ENCODE results near the gene MYCN. TPM values are rescaled to one million over a fixed set of nuclear protein-coding genes. Genes with fewer than 3 reads are reported as not detected.

Gene MYCN
- total and polyA plus RNA-seq, 2 of the 8 experiments (the other 6 are each of a cell fraction or from before 2014, with no cell fraction given) = 87.8 to 137 TPM

DNA sequence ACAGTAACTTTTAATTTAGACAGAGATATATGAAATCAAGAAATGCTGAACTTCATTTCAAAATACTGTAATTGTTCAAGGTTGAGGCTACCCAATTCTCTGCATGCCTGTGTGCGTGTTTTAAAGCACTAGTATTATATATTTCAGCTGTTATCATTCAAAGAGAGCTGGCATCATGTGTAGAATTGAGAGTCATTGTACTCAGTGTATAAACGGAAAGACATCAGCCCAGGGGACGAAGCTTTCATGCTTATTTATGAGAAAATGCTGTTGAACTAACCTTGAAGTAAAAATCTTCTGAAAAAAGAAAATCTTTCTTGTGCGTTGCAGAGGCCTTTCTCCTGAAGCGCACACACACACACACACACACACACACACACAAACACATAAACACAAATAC, 48.4 kb downstream of the MYCN start:
- H4K20me1 ChIP-seq (replicated peaks in 1 of 2; ENCODE audit: control insufficient read depth in 1 of 2, insufficient read depth in 2 of 2, low read length in 2 of 2) = peaks cover 0 to 2% of the 10 kb centered on the region in 2 experiments
- no peak overlapping the region for H4K5ac ChIP-seq (ENCODE audit: insufficient read length, low read depth, low read length)
- no peaks in the 10 kb centered on the region for H3K79me1 ChIP-seq (ENCODE audit: low read depth, low read length)
- H3K4me2 ChIP-seq (ENCODE audit: insufficient read depth in 1 of 2, low read depth in 2 of 2, low read length in 2 of 2) = no peak overlapping the region
- no peak overlapping the region for H3K9ac ChIP-seq (replicated peaks in 1 of 4; ENCODE audit: extremely low read depth in 1 of 4, low read depth in 3 of 4, low read length in 3 of 4)
- DNase-seq (ENCODE audit: low read depth in 1 of 2, low spot score in 2 of 2) (no peak), FAIRE-seq (no peak)
- no peak overlapping the region; the same call in 1 of the 2 replicates for H2BK12ac ChIP-seq (ENCODE audit: low read depth, low read length)
- no peaks in the 10 kb centered on the region for H3K36me3 ChIP-seq (ENCODE audit: control insufficient read depth in 2 of 4, insufficient read depth in 4 of 4, low read length in 3 of 4)
- no peak overlapping the region for H3K23ac ChIP-seq (ENCODE audit: insufficient read length)
- H3K9me3 ChIP-seq (ENCODE audit: insufficient read depth in 2 of 2, low read depth in 1 of 2, low read length in 1 of 2) = no peaks in the 10 kb centered on the region
- no peak overlapping the region; the same call in 1 of the 2 replicates for H2BK20ac ChIP-seq (ENCODE audit: low read length)
- H3K27ac ChIP-seq (ENCODE audit: low read depth, low read length) = no peak overlapping the region
- TF ChIP-seq RBBP5 (IDR thresholded peaks at IDR 0.05; ENCODE audit: borderline replicate concordance, low read depth, low read length) (no peak), HDAC6 (IDR thresholded peaks at IDR 0.05; ENCODE audit: low read depth, low read length) (no peak), TBP (IDR thresholded peaks at IDR 0.05; ENCODE audit: low read depth, low read length) (no peak), TCF12 (IDR thresholded peaks at IDR 0.05; ENCODE audit: low read depth, low read length) (no peak), TAF1 (IDR thresholded peaks at IDR 0.05; ENCODE audit: low read depth, low read length) (no peak)
- TF ChIP-seq, protein P1, sequence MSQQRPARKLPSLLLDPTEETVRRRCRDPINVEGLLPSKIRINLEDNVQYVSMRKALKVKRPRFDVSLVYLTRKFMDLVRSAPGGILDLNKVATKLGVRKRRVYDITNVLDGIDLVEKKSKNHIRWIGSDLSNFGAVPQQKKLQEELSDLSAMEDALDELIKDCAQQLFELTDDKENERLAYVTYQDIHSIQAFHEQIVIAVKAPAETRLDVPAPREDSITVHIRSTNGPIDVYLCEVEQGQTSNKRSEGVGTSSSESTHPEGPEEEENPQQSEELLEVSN (IDR thresholded peaks at IDR 0.05) = no peak
- no peak overlapping the region for H4K8ac ChIP-seq (ENCODE audit: extremely low read depth, insufficient read depth, low read length)
- no peak overlapping the region for H2BK15ac ChIP-seq (ENCODE audit: low read length)
- H3K4ac ChIP-seq (replicated peaks; ENCODE audit: insufficient read length, low read depth, low read length) = no peak overlapping the region
- no peak overlapping the region for H2AK5ac ChIP-seq (ENCODE audit: low read depth, low read length)
- peaks cover 11% of the 10 kb centered on the region; the same call in 1 of the 2 replicates for H3K23me2 ChIP-seq (ENCODE audit: low read depth, low read length)
- no peak overlapping the region for H3K18ac ChIP-seq (ENCODE audit: extremely low read depth, low read length)
- H2BK5ac ChIP-seq (ENCODE audit: low read depth, low read length) = no peak overlapping the region
- no peak overlapping the region for H2AFZ ChIP-seq (ENCODE audit: low read length)
- no peak overlapping the region for H3K4me3 ChIP-seq (ENCODE audit: extremely low read depth in 1 of 4, insufficient read depth in 2 of 4, low read depth in 3 of 4, low read length in 4 of 4)
- H3K14ac ChIP-seq (ENCODE audit: insufficient read length) = no peak overlapping the region
- H4K91ac ChIP-seq (replicated peaks; ENCODE audit: insufficient read length, low read length) = no peak overlapping the region
- H3K27me3 ChIP-seq (replicated peaks in 1 of 4; ENCODE audit: control insufficient read depth in 3 of 4, extremely low read depth in 1 of 4, insufficient read depth in 3 of 4, low read length in 3 of 4) = peaks cover 0 to 1% (median 0%) of the 10 kb centered on the region in 4 experiments; a peak in 1 of 7 replicates
- H3K79me2 ChIP-seq (ENCODE audit: control insufficient read depth in 1 of 2, insufficient read depth in 2 of 2, low read length in 2 of 2) = no peaks in the 10 kb centered on the region
- H3K56ac ChIP-seq (replicated peaks; ENCODE audit: insufficient read length, low read depth, low read length) = no peak overlapping the region
- no peak overlapping the region for H2BK120ac ChIP-seq (replicated peaks; ENCODE audit: low read depth, low read length)
- WGBS, 2 experiments (ENCODE audit: extremely low coverage in 1 of 2, insufficient coverage in 1 of 2, insufficient read length in 1 of 2, insufficient replicate concordance in 2 of 2, low coverage in 1 of 2, low lambda C conversion rate in 2 of 2, missing lambda C conversion rate in 1 of 2) = 82% methylated on average over 5 of the region's 5 CpGs; no CpG with 5 or more reads in 1 of the 2 experiments
- ChIA-PET CTCF (ENCODE audit: partially characterized antibody) (interaction anchor here (0.6 to 1.6 kb wide), 3 partner anchors 23 to 1085 kb away, joined by 3 to 5 read pairs (median 4); no protein-coding TSS in a partner anchor), POLR2A (ENCODE audit: partially characterized antibody) (no interaction called here)
- peaks cover 2 to 16% (median 8%) of the 10 kb centered on the region in 4 experiments; a peak in 6 of 7 replicates for H3K4me1 ChIP-seq (replicated peaks in 1 of 4; ENCODE audit: control insufficient read depth in 3 of 4, insufficient read depth in 4 of 4, low read length in 3 of 4)
